SK-N-SH (cell line): Measurements from ENCODE around the gene PLOD1. TPM values are rescaled to one million over a fixed set of nuclear protein-coding genes. Genes with fewer than 3 reads are reported as not detected.

ENCODE experiments used
- CTCF ChIA-PET: fragments of 300-600, 350-600 bp; formaldehyde crosslinking; extraction: SDS; loops from one replicate; lab custom pipeline; 2021; lab: Yijun Ruan, JAX
- POLR2A ChIA-PET: fragments of 350-600 bp; sonication (Branson Sonifier 250); formaldehyde crosslinking; extraction: SDS; loops from one replicate; lab custom pipeline; 2020; ENCODE audit warnings: antibody characterized with exemption, inconsistent platforms; lab: Yijun Ruan, JAX
- DNase-seq: peaks from one replicate; pipeline ENCODE4 v3.0.0; 2012
- H2AFZ ChIP-seq: fragments of 200-600 bp; sonication (generic); 2 replicates; pipeline ENCODE4 v1.8.1; 2016; ENCODE audit warnings: antibody characterized with exemption, mild to moderate bottlenecking, low read depth
- H3F3A ChIP-seq: fragments of 200-600 bp; sonication (generic); replicated peaks from 2 replicates; pipeline ENCODE3; 2016; ENCODE audit warnings: antibody characterized with exemption, mild to moderate bottlenecking; ENCODE audit not compliant: insufficient read depth
- H3K27ac ChIP-seq, 2 experiments: fragments of 200-500 bp in 1 of 2; fragments of 200-600 bp in 1 of 2; sonication (Bioruptor generic) in 1 of 2; sonication (generic), shearing (Covaris generic) in 1 of 2; 2 replicates each; pipeline versions ENCODE4 v1.5.1 to v1.6.1; 2014 to 2016; ENCODE audit warnings: low read depth in 2 of 2, inconsistent platforms in 1 of 2, low read length in 1 of 2, mild to moderate bottlenecking in 1 of 2, mixed read lengths in 1 of 2
- H3K27me3 ChIP-seq: fragments of 200-600 bp; sonication (generic), shearing (Covaris generic); 2 replicates; pipeline ENCODE4 v1.6.1; 2016; ENCODE audit warnings: mixed run types; ENCODE audit not compliant: insufficient read depth
- H3K36me3 ChIP-seq, 2 experiments: fragments of 200-500 bp in 1 of 2; fragments of 200-600 bp in 1 of 2; sonication (Bioruptor generic) in 1 of 2; sonication (generic) in 1 of 2; replicated peaks in 1 of 2; 2 replicates each; pipeline versions ENCODE3 to v1.5.1; 2014 to 2016; ENCODE audit warnings: low read length in 1 of 2, mild to moderate bottlenecking in 1 of 2; ENCODE audit not compliant: insufficient read depth in 2 of 2, control insufficient read depth in 1 of 2
- H3K4me1 ChIP-seq, 2 experiments: fragments of 200-500 bp in 1 of 2; fragments of 200-600 bp in 1 of 2; sonication (Bioruptor generic) in 1 of 2; sonication (generic), shearing (Covaris generic) in 1 of 2; 2 replicates each; pipeline versions ENCODE4 v1.5.1 to v1.6.1; 2014 to 2016; ENCODE audit warnings: low read depth in 1 of 2, low read length in 1 of 2, mixed run types in 1 of 2; ENCODE audit not compliant: insufficient read depth in 2 of 2, control insufficient read depth in 1 of 2
- H3K4me2 ChIP-seq: fragments of 200-600 bp; sonication (generic), shearing (Covaris generic); 2 replicates; pipeline ENCODE4 v1.6.1; 2017; ENCODE audit warnings: mixed run types
- H3K4me3 ChIP-seq, 2 experiments: fragments of 200-500 bp in 1 of 2; fragments of 200-600 bp in 1 of 2; sonication (Bioruptor generic) in 1 of 2; sonication (generic), shearing (Covaris generic) in 1 of 2; 2 replicates each; pipeline versions ENCODE4 v1.5.1 to v1.8.1; 2014 to 2016; ENCODE audit warnings: low read depth in 2 of 2, inconsistent platforms in 1 of 2, low read length in 1 of 2, mild to moderate bottlenecking in 1 of 2, mixed read lengths in 1 of 2, moderate library complexity in 1 of 2
- H3K79me2 ChIP-seq: fragments of 200-600 bp; sonication (generic); 2 replicates; pipeline ENCODE4 v1.8.1; 2017; ENCODE audit warnings: mild to moderate bottlenecking; ENCODE audit not compliant: insufficient read depth
- H3K9ac ChIP-seq: fragments of 200-600 bp; sonication (generic); 2 replicates; pipeline ENCODE4 v1.6.1; 2017; ENCODE audit warnings: mixed run types
- H3K9me2 ChIP-seq: fragments of 200-600 bp; sonication (generic); 2 replicates; pipeline ENCODE4 v1.6.1; 2017; ENCODE audit warnings: mixed run types
- H3K9me3 ChIP-seq: fragments of 200-600 bp; sonication (generic); 2 replicates; pipeline ENCODE4 v1.6.1; 2017; ENCODE audit warnings: mixed run types, mild to moderate bottlenecking, moderate library complexity
- H4K20me1 ChIP-seq: fragments of 200-600 bp; sonication (generic); 2 replicates; pipeline ENCODE4 v1.6.1; 2017; ENCODE audit warnings: mild to moderate bottlenecking, mixed run types; ENCODE audit not compliant: insufficient read depth
- CHD2 ChIP-seq: fragments of 150-350 bp; IDR thresholded peaks from 2 replicates; pipeline ENCODE4 v1.6.1; 2018; ENCODE audit warnings: low read length; ENCODE audit not compliant: partially characterized antibody
- ELF1 ChIP-seq: IDR thresholded peaks from 2 replicates; pipeline ENCODE4 v1.4.0; 2012
- FOSL2 ChIP-seq: IDR thresholded peaks from 2 replicates; pipeline ENCODE4 v1.4.0; 2012; ENCODE audit warnings: low read depth, mild to moderate bottlenecking, moderate library complexity, borderline replicate concordance
- GABPA ChIP-seq: IDR thresholded peaks from 2 replicates; pipeline ENCODE4 v1.4.0; 2012; ENCODE audit warnings: low read depth, mild to moderate bottlenecking
- MEF2A ChIP-seq: IDR thresholded peaks from 2 replicates; pipeline ENCODE4 v1.4.0; 2012; ENCODE audit warnings: low read depth, borderline replicate concordance
- MXI1 ChIP-seq: IDR thresholded peaks from 2 replicates; pipeline ENCODE4 v1.6.1; 2012; ENCODE audit warnings: mild to moderate bottlenecking, low read depth, low read length, improper control_type of control experiment
- NRF1 ChIP-seq: IDR thresholded peaks from 2 replicates; pipeline ENCODE4 v1.6.1; 2012; ENCODE audit warnings: low read depth, mild to moderate bottlenecking, low read length
- POLR2AphosphoS5 ChIP-seq: IDR thresholded peaks from 2 replicates; pipeline ENCODE4 v1.6.1; 2012; ENCODE audit warnings: low read depth, low read length
- RAD21 ChIP-seq: IDR thresholded peaks from 2 replicates; pipeline ENCODE4 v1.6.1; 2012; ENCODE audit warnings: mild to moderate bottlenecking, low read length
- RXRA ChIP-seq: IDR thresholded peaks from 2 replicates; pipeline ENCODE4 v1.4.0; 2012; ENCODE audit warnings: low read depth, mild to moderate bottlenecking, borderline replicate concordance
- SIN3A ChIP-seq: IDR thresholded peaks from 2 replicates; pipeline ENCODE4 v1.6.1; 2012; ENCODE audit warnings: low read depth, mild to moderate bottlenecking, low read length, moderate library complexity, borderline replicate concordance
- SMC3 ChIP-seq: IDR thresholded peaks from 2 replicates; pipeline ENCODE4 v1.6.1; 2012; ENCODE audit warnings: low read depth, low read length, improper control_type of control experiment
- TEAD4 ChIP-seq: IDR thresholded peaks from 2 replicates; pipeline ENCODE4 v1.4.0; 2012; ENCODE audit warnings: mild to moderate bottlenecking, borderline replicate concordance; ENCODE audit not compliant: insufficient read depth
- WGBS: methylation state at CpG from one replicate; pipeline ENCODE4 v1.1.6; 2017; ENCODE audit warnings: low lambda C conversion rate; 5-methylcytosine and 5-hydroxymethylcytosine counted together
- polyA plus RNA-seq, 3 experiments: library from polyadenylated mRNA; depleted of rRNA; stranded (reverse); fragments of >200 nt; gene quantifications; 2 replicates each; pipeline ENCODE4 v1.2.3, GENCODE V29; 2012
- TF ChIP-seq, protein P1 (sequence below): fragments of 150-350 bp; IDR thresholded peaks from 2 replicates; pipeline ENCODE4 v1.6.1; 2016; ENCODE audit warnings: mild to moderate bottlenecking, low read depth, low read length
- TF ChIP-seq, protein P2 (sequence below): IDR thresholded peaks from 2 replicates; pipeline ENCODE4 v1.4.0; 2012; ENCODE audit warnings: low read depth, borderline replicate concordance
- TF ChIP-seq, protein P3 (sequence below): IDR thresholded peaks from 2 replicates; pipeline ENCODE4; 2012
- TF ChIP-seq, protein P4 (sequence below): fragments of 200-600 bp; sonication (generic); IDR thresholded peaks from 2 replicates; pipeline ENCODE4 v1.6.1; 2017; ENCODE audit warnings: antibody characterized with exemption, mild to moderate bottlenecking, moderate library complexity

Gene PLOD1
- polyA plus RNA-seq, 1 of the 3 experiments (the other 2 are of a cell fraction): 257 TPM

DNA sequence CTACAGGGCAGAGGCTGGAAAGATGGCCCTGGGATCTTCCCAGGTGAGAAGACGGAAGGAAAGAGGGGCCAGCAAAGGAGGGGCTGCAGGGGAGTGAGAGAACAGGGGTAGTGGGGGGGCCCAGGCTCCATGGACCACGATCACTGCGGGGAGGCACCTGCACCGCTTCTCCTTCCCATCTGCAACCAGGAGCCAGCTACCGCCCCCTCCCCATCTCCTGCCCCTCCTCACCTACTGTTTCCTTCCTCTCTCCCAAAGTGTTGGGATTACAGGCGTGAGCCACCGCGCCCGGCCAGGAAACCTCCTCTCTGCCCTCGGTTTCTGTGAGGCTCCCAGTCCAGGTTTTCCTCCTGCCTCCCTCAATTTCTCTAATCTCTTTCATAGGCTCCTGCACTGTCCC, 27.6 kb upstream of the PLOD1 start (continued):
- TF ChIP-seq, protein P1, sequence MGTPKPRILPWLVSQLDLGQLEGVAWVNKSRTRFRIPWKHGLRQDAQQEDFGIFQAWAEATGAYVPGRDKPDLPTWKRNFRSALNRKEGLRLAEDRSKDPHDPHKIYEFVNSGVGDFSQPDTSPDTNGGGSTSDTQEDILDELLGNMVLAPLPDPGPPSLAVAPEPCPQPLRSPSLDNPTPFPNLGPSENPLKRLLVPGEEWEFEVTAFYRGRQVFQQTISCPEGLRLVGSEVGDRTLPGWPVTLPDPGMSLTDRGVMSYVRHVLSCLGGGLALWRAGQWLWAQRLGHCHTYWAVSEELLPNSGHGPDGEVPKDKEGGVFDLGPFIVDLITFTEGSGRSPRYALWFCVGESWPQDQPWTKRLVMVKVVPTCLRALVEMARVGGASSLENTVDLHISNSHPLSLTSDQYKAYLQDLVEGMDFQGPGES: no peak

DNA sequence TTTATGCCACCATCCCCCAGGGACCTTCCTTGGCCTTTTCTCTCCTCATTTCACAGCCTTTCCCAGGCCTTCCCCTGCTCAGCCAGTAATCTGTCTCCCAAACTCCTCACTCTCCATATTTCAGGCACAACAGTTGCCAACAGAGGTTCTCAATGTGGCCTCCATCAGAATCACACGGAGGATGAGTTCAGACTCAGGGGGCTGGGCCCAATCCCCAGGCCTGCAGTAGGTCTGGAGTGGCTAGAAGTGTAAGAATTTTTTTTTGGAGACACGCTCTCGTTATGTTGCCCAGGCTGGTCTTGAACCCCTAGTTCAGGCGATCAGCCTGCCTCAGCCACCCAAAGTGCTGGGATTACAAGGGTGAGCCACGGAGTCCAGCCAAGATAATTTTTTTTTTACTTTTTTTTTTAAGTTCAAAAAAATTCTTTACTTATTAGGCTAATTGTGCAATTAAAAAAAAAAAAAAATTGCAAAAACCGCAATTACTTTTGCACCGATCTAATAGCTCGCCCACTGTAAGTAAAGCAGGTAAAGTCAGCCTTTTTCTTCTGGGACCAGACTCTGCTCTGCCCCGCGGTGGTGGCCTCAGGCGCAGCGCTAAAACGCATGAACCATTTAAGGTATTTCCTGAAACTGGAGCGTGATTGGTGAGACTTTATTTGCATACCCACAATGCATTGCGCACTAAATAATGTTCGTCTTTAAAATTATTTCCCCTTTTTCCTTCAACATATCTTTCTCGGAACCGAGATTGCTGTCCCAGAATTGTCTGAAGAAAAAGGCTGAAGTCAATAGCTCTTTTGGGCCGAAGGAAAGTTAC, 27.0 kb upstream of the PLOD1 start:
- peak overlapping the region in 1 of 2 experiments; percentile 1; a peak in 1 of 4 replicates for H3K4me3 ChIP-seq
- no peak overlapping the region for H2AFZ ChIP-seq

DNA sequence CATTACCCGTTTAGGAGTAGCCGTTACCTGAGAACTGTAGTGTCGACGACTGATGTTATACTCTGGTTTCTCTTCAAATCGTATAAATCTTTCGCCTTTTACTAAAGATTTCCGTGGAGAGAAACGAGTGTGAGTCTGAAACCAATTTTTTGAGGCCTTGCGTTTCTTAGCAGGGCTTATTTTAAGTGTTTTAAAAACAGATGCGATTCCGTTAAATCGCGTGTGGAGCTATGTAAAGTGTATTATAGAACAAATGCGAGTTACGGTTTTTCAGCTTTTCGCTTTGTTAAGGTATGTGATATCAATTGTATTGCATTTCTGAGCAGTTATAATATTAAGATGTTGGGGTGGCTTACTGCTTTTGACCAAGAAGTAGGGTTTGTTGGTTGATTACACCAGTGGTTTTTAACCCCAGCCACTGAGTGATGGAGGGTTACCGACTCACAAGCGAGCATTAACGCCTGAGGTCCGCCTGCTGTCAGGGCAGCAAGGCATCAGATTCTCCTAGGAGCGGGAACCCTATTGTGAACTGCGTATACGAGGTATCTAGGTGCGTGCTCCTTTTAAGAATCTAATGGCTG, 26.3 kb upstream of the PLOD1 start:
- no peaks in the 10 kb centered on the region for H3K36me3 ChIP-seq
- 2% methylated on average over 23 of the region's 24 CpGs for WGBS
- CTCF ChIA-PET: interaction anchor here (0.6 to 3.2 kb wide), 19 partner anchors 9 to 533 kb away, joined by 3 to 22 read pairs (median 4); partner anchors contain the start of gene MFN2
- H4K20me1 ChIP-seq: no peaks in the 10 kb centered on the region
- H3K27ac ChIP-seq: peak overlapping the region; percentile 95 to 98
- peak overlapping the region; percentile 95 for H3K4me2 ChIP-seq
- H2AFZ ChIP-seq: no peak overlapping the region
- H3K4me3 ChIP-seq: peak overlapping the region; percentile 60 to 68
- no peaks in the 10 kb centered on the region for H3K9me3 ChIP-seq
- H3K27me3 ChIP-seq: no peaks in the 10 kb centered on the region
- POLR2A ChIA-PET: interaction anchor here (0.7 to 4.0 kb wide), 39 partner anchors 9 to 456 kb away, joined by 3 to 60 read pairs (median 5); partner anchors contain the start of genes AGTRAP, CLCN6, KIAA2013 and MFN2
- no peaks in the 10 kb centered on the region for H3K9me2 ChIP-seq
- H3K4me1 ChIP-seq: peaks cover 0 to 3% of the 10 kb centered on the region in 2 experiments; a peak in 1 of 4 replicates
- no peaks in the 10 kb centered on the region for H3K79me2 ChIP-seq
- peaks cover 9% of the 10 kb centered on the region for H3F3A ChIP-seq
- peak; percentile 76 for DNase-seq
- peak overlapping the region; percentile 80 for H3K9ac ChIP-seq
- peak; percentile 93 for TF ChIP-seq CHD2
- TF ChIP-seq ELF1: peak; percentile 40; the same call in 1 of the 2 replicates
- peak; percentile 12; the same call in 1 of the 2 replicates for TF ChIP-seq MXI1
- no peak for TF ChIP-seq NRF1
- TF ChIP-seq, protein P2, sequence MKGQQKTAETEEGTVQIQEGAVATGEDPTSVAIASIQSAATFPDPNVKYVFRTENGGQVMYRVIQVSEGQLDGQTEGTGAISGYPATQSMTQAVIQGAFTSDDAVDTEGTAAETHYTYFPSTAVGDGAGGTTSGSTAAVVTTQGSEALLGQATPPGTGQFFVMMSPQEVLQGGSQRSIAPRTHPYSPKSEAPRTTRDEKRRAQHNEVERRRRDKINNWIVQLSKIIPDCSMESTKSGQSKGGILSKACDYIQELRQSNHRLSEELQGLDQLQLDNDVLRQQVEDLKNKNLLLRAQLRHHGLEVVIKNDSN: no peak
- TF ChIP-seq POLR2AphosphoS5: peak; percentile 100
- no peak for TF ChIP-seq FOSL2
- TF ChIP-seq RXRA: no peak; the same call in 1 of the 2 replicates
- TF ChIP-seq TEAD4: peak; percentile 82
- no peak for TF ChIP-seq SMC3
- TF ChIP-seq MEF2A: peak; percentile 39; the same call in 1 of the 2 replicates
- TF ChIP-seq, protein P3, sequence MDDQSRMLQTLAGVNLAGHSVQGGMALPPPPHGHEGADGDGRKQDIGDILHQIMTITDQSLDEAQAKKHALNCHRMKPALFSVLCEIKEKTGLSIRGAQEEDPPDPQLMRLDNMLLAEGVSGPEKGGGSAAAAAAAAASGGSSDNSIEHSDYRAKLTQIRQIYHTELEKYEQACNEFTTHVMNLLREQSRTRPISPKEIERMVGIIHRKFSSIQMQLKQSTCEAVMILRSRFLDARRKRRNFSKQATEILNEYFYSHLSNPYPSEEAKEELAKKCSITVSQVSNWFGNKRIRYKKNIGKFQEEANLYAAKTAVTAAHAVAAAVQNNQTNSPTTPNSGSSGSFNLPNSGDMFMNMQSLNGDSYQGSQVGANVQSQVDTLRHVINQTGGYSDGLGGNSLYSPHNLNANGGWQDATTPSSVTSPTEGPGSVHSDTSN: peak; percentile 58; the same call in 1 of the 2 replicates

More for the DNA sequence above, 27.0 kb upstream of the PLOD1 start:
- WGBS: 13% methylated on average over 19 of the region's 19 CpGs
- H3K79me2 ChIP-seq: no peaks in the 10 kb centered on the region
- H4K20me1 ChIP-seq: no peaks in the 10 kb centered on the region
- no peaks in the 10 kb centered on the region for H3K27me3 ChIP-seq
- TF ChIP-seq SIN3A: no peak
- TF ChIP-seq, protein P4, sequence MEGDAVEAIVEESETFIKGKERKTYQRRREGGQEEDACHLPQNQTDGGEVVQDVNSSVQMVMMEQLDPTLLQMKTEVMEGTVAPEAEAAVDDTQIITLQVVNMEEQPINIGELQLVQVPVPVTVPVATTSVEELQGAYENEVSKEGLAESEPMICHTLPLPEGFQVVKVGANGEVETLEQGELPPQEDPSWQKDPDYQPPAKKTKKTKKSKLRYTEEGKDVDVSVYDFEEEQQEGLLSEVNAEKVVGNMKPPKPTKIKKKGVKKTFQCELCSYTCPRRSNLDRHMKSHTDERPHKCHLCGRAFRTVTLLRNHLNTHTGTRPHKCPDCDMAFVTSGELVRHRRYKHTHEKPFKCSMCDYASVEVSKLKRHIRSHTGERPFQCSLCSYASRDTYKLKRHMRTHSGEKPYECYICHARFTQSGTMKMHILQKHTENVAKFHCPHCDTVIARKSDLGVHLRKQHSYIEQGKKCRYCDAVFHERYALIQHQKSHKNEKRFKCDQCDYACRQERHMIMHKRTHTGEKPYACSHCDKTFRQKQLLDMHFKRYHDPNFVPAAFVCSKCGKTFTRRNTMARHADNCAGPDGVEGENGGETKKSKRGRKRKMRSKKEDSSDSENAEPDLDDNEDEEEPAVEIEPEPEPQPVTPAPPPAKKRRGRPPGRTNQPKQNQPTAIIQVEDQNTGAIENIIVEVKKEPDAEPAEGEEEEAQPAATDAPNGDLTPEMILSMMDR: peak; percentile 74
- peak; percentile 40; the same call in 1 of the 2 replicates for TF ChIP-seq NRF1
- TF ChIP-seq SMC3: peak; percentile 61
- peak; percentile 64 for TF ChIP-seq RAD21
- no peak for TF ChIP-seq GABPA
- peaks cover 0 to 3% of the 10 kb centered on the region in 2 experiments; a peak in 1 of 4 replicates for H3K4me1 ChIP-seq
- H3K36me3 ChIP-seq: no peaks in the 10 kb centered on the region
- ChIA-PET CTCF (interaction anchor here (0.6 to 3.2 kb wide), 19 partner anchors 8 to 532 kb away, joined by 3 to 22 read pairs (median 4); partner anchors contain the start of gene MFN2), POLR2A (interaction anchor here (0.7 to 4.0 kb wide), 35 partner anchors 8 to 455 kb away, joined by 3 to 60 read pairs (median 6); partner anchors contain the start of genes CLCN6, KIAA2013, MFN2 and MIIP)
- H3K9me3 ChIP-seq: no peaks in the 10 kb centered on the region
- no peaks in the 10 kb centered on the region for H3K9me2 ChIP-seq
- DNase-seq: peak; percentile 85
- peak overlapping the region; percentile 95 to 98 for H3K27ac ChIP-seq
- no peak overlapping the region; the same call in 1 of the 2 replicates for H3K4me2 ChIP-seq
- peaks cover 9% of the 10 kb centered on the region for H3F3A ChIP-seq
- peak overlapping the region; percentile 78 for H3K9ac ChIP-seq
